Putamen (tissue), 1 donor: ENCODE measurements around the gene MPC1.
"Not testable (repeated sequence)": the region's sequence is repeated elsewhere in the genome, so short reads cannot be mapped to it uniquely, and the experiment has no call there.

ENCODE experiments used
- DNase-seq: peaks from one replicate; pipeline ENCODE4 v3.0.0-alpha.2; 2016; ENCODE audit warnings: low spot score

Gene MPC1

GRCh38 chr6:166406197-166406596 lies 23.5 kb upstream of the MPC1 start:
- no peak for DNase-seq

GRCh38 chr6:166405386-166405785 lies 22.6 kb upstream of the MPC1 start:
- no peak for DNase-seq

- DNase-seq = no peak
These were observed 20.0 kb upstream of the MPC1 start for GRCh38 chr6:166402582-166403277.

- peak; percentile 73 for DNase-seq
These were observed 18.0 kb upstream of the MPC1 start for GRCh38 chr6:166400649-166401250.

GRCh38 chr6:166400181-166400580 lies 17.4 kb upstream of the MPC1 start:
- DNase-seq = no peak

- no peak for DNase-seq
These were observed 15.6 kb upstream of the MPC1 start for GRCh38 chr6:166398348-166398747.

- DNase-seq = no peak
These were observed 15.1 kb upstream of the MPC1 start for GRCh38 chr6:166397849-166398248.

- DNase-seq = no peak
These were observed 13.0 kb upstream of the MPC1 start for GRCh38 chr6:166395778-166396177.

- no peak for DNase-seq
These were observed 12.6 kb upstream of the MPC1 start for GRCh38 chr6:166395351-166395750.

GRCh38 chr6:166394036-166394892 lies 11.5 kb upstream of the MPC1 start:
- no peak for DNase-seq

GRCh38 chr6:166393535-166393823 lies 10.7 kb upstream of the MPC1 start:
- DNase-seq = no peak

- not testable (repeated sequence) for DNase-seq
These were observed 10.2 kb upstream of the MPC1 start for GRCh38 chr6:166392755-166393534.

- no peak for DNase-seq
These were observed 6.4 kb upstream of the MPC1 start for GRCh38 chr6:166389119-166389518.

GRCh38 chr6:166388290-166389004 lies 5.7 kb upstream of the MPC1 start:
- no peak for DNase-seq

GRCh38 chr6:166387642-166388289 lies 5.0 kb upstream of the MPC1 start:
- no peak for DNase-seq

GRCh38 chr6:166387098-166387497 lies 4.4 kb upstream of the MPC1 start:
- DNase-seq = not testable (repeated sequence)

- DNase-seq = no peak
These were observed 3.4 kb upstream of the MPC1 start for GRCh38 chr6:166386111-166386510.

GRCh38 chr6:166383802-166384363 lies 1.1 kb upstream of the MPC1 start:
- DNase-seq = not testable (repeated sequence)

GRCh38 chr6:166382500-166382932 lies 224 bp downstream of the MPC1 start:
- DNase-seq = no peak

- DNase-seq = peak; percentile 45
These were observed 824 bp downstream of the MPC1 start for GRCh38 chr6:166381733-166382499.
